HG03039 (cell line): ENCODE measurements around the gene PRKG1.
"Not testable (repeated sequence)": the region's sequence is repeated elsewhere in the genome, so short reads cannot be mapped to it uniquely, and the experiment has no call there.

Source experiments
- ATAC-seq: cut with Tn5 transposase; IDR thresholded peaks from one replicate; pipeline ENCODE4 v1.9.1; 2021; ENCODE audit warnings: mild to moderate bottlenecking, moderate library complexity; ENCODE audit not compliant: unreplicated experiment

PRKG1 gene

DNA sequence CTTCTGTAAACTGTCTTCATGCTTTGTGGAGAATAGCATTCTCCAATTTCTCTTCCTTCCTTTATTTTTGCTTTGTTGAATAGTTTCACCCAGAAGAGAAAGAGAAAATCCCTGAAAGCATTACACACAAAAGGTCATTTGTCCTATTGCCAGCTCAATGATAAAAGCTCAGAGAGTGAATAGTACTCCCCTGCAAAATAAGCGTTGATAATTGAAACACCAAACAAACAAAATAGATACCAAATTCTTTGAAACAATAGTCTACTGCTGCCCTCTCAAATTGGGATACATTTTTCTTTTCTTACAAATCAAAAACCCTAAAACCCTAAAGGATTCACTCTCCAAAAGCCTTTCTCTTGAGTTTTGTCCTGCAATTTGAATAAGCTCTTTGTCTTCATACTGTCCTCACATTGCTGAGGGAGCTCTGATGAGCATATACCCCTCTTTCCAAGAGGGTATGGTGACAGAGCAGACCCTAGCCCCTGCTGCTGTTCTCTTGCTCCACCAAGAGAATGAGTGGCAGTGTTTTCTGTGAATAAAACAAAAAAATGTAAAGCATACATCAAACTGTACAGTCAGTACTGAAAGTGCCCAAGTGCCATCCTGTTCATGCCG lies 490.7 kb downstream of the PRKG1 start:
- ATAC-seq = no peak

DNA sequence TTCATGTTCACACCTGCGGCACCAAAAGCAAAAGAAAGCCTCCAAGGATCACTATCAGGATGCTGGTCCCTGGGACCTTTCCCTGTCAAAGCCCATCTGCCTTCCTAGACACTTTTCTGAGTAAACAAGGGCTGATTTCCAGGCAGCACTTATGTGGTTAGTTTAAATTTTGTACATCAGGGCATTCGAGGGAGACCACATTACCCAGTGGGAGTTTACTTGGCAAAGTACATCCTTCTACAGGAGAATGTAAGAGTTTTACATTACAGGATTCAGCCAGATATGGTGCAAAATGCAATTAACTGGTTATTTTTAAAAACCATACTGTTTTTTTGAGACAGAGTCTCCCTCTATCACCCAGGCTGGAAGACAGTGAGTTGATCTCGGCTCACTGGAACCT lies 493.0 kb downstream of the PRKG1 start:
- no peak for ATAC-seq

DNA sequence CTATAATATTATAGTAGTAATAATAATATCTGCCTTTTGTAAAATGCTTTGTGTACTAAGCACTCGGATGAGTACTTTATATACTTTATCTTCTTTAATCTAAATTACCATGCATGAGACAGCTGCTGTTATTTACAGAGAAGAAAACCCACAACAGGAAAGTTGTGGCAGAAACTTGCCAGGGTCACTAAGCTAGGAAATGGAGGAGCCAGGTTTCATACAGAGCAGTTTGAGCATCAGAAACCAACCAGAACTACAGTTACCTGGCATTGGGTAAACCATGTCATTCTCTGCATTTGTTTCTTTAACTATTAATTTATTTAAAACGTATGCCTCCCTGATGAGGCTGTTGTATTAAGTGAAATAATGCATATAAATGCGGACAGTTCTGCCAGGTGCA lies 495.2 kb downstream of the PRKG1 start:
- no peak for ATAC-seq

DNA sequence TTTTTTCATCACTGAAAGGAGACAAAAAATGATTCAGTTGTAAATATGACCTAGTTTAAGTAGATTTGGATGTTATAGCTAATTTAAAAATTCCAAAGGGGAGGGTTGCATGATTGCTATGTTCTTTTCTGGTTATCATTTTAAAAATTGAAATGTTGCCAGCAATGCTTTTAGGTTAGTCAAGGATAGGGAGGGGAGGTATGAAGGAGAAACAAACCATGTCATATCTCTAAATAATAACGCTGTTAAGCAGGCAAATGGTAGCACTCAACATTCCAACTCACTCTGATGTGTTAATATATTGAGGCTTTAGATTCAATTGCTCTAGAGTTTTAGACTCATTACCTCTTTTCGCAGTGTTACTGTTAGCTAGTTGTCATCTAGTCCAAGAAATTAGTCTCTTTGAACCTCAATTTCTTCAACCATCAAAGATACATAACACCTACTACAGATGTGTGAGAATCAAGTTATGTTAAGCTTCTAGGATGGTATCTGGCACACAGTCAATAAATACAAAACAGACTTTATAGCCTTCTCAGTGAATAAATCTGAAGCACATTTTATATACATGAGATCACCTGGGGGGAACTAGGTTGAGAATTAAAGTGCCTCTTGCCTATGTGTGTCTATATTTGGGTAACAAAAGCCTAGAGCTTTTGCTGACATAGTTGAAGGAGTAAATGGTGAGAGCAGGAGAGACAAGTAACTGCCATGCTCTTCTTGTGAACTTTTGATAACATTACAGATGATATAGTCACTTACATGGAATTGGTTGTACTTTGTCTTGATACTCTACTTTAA lies 500.2 kb downstream of the PRKG1 start:
- no peak for ATAC-seq

DNA sequence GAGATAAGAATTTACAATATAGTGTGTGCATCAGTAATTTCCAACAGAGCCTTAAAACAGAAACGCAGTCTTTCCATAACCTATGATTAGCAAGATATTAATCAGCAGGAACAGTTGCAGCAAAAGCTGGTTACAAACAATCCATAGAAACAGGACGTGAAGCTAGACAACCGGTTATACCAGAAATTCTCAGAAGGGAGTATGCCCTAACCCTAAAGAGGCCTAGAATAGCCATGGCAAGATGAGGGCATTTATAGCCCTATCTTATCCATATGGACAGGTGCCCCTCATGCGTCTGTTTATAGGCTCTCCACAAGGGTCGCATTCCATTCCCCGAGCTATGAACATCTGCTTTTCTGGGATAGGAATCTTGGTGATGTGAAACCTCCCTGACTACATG lies 506.9 kb downstream of the PRKG1 start:
- ATAC-seq = not testable (repeated sequence)

DNA sequence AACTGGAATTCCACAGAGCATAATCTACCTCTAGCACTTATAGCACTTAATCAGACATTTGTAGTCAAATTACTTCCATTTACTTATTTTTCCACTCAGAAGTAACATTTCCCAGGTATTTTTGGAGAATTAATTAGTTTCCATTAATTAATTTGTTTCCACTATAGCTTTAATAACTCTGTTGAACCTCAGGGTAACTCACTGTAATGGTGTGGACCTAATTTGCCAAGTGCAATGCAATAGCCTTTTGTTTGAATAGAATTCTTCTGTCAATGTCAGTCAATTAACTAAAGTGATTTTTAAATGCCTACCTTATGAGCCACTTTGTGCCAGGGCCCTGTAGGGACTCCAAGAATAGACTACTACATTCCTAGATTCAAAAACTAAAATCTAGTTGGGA lies 509.7 kb downstream of the PRKG1 start:
- no peak for ATAC-seq

DNA sequence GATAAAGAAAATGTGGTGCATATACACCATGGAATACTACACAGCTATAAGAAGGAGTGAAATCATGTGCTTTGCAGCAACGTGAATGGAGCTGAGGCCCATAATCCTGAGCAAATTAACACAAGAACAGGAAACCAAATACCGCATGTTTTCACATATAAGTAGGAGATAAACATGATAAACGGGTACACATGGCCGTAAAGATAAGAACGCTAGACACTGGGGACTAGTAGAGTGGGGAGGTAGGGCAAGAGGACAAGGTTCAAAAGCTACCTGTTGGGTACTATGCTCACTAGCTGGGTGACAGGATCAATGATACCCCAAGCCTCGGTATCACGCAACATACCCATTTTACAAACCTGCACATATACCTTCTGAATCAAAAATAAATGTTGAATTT lies 511.5 kb downstream of the PRKG1 start:
- ATAC-seq = no peak

DNA sequence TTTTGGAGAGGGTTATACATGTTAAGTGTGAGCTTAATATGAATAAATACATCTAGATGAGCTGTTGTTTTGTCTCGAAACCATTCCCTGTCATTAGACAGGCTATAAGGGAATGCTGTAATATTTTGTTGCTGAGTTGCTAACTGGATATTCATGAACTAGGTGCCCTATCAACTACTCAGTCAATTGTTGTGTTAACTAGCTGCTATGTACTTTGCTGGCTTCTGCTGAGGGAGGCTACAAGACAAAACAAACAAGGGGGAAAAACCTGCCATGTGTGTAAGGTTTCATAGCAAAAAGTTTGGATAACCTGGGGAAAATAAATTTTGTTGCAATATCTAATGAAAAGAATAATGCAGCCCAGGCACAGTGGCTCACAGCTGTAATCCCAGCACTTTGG lies 514.7 kb downstream of the PRKG1 start:
- no peak for ATAC-seq

DNA sequence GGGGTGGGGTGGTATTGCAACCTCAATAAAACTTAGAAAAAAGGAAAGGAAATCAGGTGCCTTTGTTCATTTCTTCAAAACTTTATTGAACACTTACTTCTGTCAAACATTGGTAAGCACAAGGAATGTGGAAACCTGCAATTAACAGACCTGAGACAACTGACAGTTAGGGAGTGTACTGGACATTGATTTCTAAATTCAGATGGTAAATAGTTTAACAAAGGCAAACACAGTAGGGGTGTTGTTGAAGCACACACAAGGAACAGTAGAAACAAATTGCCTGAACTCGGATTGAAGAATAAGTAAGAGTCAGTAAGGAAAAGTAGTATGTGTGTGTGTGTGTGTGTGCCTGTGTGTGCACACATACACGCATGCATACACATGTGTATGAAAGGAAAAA lies 516.5 kb downstream of the PRKG1 start:
- ATAC-seq = no peak

DNA sequence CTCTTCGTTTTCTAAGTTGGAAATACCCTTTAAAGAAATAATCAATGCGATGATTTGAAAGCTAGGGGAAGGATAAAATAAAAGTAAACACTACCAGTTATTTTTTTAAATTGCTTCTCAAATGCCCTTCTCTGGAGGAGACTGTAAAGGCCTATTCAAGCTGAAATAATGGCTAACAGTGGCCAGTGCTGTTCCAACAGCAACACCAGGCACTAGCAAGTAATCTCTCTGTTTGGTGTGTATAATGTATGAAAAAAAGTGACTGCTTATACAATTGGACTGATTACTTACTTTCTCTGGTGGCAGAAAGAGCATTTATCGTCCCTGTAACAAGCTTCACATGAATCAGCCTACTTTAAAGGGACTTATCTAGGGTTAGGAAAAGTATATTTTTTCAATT lies 522.4 kb downstream of the PRKG1 start:
- no peak for ATAC-seq

DNA sequence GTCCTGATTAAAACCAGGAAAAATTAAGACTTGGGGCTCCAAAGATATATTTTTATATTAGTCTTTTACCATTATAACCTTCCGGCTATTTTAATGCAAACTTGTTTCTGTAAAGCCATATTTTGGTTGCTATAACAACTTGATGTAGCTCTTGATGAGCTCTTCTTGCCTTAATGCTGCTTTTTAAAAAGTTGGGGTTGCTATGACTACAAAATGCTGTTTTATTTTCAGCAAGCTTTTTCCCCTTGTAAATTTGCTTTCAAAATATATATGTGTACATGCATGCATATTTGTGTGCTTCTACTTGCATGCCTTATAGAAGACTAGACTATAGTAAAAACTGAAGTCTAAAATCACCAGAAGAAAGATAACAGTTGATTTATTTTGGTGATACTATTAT lies 525.4 kb downstream of the PRKG1 start:
- no peak for ATAC-seq

DNA sequence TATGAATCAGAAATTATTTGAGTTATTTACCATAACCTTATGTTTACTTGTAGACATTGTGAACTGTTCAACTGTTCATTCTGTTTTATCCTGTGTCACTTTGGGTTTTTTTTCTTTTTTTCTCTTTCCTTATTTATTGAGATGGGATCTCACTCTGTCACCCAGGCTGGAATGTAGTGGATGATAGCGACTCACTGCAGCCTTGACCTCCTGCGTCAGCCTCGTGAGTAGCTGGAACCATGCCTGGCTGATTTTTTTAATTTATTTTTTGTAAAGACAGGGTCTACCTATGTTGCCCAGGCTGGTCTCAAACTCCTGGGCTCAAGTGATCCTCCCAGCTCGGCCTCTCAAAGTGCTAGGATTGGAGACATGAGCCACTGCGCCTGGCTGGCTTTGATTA lies 528.0 kb downstream of the PRKG1 start:
- no peak for ATAC-seq

DNA sequence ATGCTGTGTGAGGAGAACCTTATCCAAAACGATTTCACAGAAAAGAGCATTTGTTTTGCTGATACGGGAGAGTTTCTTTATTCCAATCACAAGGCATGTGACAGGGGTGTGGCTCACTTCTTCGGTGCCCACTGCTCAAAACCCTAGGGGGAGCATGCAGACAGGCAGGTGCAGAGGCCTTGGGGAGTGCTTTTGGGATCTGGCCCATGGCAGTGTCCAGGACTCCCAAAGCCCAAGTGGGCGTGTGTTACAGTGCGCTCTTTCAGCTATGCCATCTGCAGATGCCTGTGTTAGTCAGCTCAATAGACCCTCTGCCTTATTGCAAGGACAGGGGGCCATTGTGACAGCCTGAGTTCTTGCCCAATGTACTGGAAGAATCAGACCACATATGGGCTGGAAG lies 530.3 kb downstream of the PRKG1 start:
- no peak for ATAC-seq

DNA sequence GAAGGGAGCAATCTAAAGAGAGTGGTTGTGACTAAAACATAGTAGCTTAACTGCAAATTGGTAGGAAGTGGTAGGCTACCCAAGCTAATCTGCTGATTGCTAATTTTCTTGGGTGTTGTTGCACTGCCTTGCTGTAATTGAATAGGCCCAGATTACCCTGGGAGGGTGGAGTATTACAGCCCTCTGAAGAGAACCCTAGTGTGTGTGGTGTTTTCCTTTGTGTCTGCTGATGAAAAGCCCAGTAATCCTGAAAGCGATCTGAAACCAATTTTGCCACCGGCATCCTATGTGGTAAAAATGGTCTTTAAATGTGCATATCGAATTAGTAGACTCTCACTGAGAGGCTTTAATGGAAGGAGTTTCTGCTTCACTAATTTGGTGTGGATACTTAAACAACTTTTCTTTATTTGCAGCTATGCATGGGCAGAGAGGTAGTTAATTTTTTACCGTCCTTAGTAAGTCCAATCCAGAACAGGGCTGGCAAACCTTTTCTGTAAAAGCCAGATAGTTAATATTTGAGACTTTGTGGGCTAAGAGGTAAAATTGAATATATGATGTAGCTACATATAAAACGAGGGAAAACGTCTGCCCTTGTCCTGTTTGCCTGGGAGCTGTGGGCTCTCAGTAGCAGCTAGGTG lies 532.7 kb downstream of the PRKG1 start:
- no peak for ATAC-seq

DNA sequence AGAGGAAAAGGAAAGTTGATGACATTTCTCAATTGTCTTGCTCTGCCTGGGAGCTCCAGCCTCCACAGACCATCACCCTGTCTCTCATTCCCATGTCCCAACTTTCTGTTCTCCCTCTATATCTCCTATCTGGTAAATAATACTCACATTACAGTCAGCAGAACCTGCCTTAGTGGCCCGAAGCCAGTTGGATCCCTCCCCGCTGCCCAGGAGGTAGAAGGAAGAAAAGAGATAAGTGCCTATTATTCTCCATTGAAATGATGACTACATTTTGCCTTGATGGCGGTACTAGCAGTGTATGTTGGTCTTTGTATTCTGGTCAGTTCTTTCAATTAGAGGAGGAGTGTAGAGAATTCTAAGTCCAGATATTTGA lies 533.2 kb downstream of the PRKG1 start:
- no peak for ATAC-seq

DNA sequence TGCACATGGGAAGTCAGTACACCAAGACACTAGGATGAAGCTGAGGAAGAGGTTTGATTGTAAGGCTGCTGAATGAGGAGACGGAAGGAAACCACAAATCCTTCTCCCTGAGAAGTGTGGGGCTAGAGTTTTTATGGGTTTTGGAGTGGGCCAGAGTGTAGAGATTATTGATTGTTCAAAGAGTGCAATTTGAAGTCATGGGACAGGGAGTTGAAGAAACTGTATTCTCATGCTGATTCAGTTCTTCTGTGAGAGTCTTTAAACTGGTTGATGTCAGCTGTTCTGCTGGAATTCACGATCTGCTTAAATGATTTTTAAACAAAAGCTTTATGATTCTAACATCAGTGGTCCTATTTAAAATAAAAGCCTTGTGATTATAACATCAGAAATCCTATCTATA lies 533.9 kb downstream of the PRKG1 start:
- no peak for ATAC-seq

DNA sequence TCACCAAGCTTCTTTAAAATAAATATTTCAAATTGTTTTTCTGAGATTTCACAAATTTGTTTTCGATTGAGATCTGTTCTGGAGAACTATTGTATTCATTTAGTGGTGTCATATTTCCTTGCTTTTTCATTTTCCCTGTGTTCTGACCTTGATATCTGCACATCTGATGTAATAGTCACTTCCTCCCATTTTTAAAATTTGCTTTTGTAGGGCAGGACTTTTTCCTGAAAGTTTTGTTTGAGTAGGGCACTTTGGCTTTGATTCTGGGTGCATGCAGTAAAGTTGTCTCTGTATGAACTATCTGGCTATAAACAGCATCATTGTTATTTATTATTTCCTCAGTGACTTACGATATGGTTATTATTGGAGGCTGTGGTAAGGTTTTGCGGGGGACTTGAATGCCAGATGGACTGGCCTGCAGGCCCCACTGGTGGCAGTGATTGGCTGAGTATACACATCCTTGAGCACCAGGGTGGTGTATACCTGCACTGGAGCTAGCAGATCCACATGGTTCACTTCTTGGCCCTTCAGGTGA lies 541.5 kb downstream of the PRKG1 start:
- no peak for ATAC-seq

DNA sequence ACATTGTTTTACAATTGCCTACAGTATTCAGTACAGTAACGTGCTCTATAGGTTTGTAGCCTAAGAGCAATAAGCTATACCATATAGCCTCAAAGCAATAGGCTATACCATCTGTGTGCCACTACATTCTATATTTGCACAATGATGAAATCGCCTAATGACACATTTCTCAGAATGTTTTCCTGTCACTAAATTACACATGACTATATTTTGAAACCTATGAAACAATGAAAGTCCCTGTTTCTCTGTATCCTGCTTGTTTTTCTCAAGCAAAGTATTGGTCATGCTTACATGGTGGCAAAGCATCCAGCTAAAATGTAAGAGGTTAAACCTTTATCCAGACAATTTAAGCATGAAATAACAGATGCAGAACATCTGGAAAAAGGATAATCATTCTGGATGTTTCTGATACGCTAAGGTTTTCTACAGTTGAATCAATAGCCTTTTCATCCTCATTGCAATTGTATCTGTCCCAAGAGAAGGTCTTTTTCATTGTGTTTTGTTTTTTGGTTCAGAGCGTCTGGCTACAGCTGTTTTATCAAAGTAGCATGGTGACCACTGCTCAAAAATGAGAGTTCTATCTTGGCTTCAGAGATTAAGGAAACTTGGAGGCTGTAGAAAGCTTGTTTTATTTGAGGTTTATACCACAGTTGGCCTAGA lies 543.4 kb downstream of the PRKG1 start:
- ATAC-seq = no peak

DNA sequence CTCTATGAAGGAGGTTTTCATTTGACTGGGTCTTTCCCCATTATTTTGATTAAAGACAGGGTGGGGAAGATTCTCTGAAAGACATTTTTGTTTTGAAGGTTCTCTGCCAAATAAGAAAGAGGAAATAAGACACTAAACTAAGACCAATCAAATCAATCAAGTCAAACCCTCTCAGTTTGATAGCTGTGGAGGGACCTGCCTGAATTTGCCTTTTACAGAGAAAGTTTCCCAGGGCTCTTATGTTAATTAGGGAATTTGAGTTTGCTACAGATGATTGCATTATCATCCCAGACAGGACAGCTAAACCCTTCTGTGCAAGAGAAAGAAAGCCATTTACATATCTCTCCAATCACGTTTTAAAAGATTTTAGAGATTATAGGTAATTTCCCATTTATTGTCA lies 545.1 kb downstream of the PRKG1 start:
- ATAC-seq = no peak

DNA sequence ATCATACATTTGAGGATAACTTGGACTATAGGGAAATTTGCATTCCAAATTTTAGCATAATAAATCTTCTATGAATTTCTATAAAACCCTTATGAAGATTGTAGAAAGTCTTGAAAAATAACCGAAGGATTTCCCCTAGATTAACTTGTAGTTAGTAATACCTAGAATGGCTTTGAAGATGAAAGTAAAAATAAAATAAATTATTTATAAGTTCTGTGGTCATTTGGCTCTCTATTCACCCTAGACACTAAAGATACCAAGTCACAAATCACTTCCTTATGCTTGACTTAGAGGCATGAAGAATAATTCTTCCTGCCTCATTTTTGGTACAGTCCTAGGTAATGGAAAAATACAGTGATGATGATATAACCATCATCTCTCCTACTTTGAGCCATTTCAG lies 545.8 kb downstream of the PRKG1 start:
- no peak for ATAC-seq

DNA sequence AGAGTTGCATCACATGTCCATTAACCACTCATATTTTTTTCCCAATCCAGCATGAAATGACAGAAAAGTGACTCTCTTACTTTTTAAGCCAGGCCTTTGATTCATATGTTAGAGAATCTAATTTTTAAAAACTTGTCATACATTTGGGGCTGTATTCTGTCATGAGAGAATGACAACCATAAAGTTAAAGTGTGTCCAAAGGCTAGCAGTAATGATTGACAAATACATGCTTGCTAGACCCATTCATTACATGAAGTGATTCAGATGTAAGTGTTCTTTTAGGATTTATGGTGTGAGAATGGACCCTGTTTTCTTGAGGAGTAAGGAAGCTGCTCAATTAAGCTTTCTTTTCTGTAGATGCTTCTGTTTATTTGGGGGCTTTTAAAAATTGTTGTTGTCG lies 549.7 kb downstream of the PRKG1 start:
- no peak for ATAC-seq
